Measurements from ENCODE around the gene CBX1. TPM values are rescaled to one million over a fixed set of nuclear protein-coding genes. Genes with fewer than 3 reads are reported as not detected.

Gene CBX1
- total RNA-seq, 1 donor from 2014 or later = 49.5 TPM

DNA sequence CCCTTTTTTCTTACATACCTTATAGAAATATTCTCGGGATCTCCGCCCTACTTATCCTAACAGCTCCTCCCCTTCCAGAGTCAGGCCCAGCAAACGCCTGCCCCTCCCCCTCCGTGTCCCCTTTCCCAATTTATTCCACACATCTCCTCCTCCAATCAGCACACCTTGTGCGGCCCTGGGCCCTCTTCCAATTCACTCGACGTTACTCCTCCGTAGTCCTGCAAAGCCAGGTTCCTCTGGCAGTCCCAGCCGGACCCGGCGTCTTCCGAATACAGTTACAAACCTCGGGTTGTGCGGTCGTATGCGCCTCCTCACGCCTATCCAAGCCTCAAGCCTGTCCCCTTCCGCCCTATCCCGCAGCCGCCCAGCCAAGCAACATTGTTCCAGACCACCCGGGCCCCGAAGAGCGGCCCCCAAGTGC lies 677 bp downstream of the CBX1 start:
- ChIA-PET POLR2A (interaction anchor here (0.9 to 5.7 kb wide), 3 partner anchors 9 to 53 kb away, joined by 5 to 83 read pairs (median 8); partner anchors contain the start of gene NFE2L1), CTCF (interaction anchor here (0.7 to 2.7 kb wide), 5 partner anchors 12 to 75 kb away, joined by 3 to 12 read pairs (median 4); no protein-coding TSS in a partner anchor)
- Mint-ChIP-seq H3K9me3 (peaks cover 4% of the 10 kb centered on the region), H3K4me3 (peak overlapping the region; percentile 94), H3K27me3 (no peaks in the 10 kb centered on the region), H3K4me1 (peaks cover 51% of the 10 kb centered on the region), H3K36me3 (ENCODE audit: low read depth) (peaks cover 6% of the 10 kb centered on the region), H3K27ac (peak overlapping the region; percentile 92)
- intact Hi-C loops (cut with micrococcal nuclease) = loop anchor here (1.0 to 10.0 kb wide), 4 partner anchors 11 to 792 kb away; partner anchors contain the start of genes ATP5MC1, KPNB1 and NFE2L1
- DNase-seq = no peak
- TF ChIP-seq, protein P1, sequence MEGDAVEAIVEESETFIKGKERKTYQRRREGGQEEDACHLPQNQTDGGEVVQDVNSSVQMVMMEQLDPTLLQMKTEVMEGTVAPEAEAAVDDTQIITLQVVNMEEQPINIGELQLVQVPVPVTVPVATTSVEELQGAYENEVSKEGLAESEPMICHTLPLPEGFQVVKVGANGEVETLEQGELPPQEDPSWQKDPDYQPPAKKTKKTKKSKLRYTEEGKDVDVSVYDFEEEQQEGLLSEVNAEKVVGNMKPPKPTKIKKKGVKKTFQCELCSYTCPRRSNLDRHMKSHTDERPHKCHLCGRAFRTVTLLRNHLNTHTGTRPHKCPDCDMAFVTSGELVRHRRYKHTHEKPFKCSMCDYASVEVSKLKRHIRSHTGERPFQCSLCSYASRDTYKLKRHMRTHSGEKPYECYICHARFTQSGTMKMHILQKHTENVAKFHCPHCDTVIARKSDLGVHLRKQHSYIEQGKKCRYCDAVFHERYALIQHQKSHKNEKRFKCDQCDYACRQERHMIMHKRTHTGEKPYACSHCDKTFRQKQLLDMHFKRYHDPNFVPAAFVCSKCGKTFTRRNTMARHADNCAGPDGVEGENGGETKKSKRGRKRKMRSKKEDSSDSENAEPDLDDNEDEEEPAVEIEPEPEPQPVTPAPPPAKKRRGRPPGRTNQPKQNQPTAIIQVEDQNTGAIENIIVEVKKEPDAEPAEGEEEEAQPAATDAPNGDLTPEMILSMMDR (IDR thresholded peaks at IDR 0.05) = no peak
- no peak for ATAC-seq (ENCODE audit: low read depth)

DNA sequence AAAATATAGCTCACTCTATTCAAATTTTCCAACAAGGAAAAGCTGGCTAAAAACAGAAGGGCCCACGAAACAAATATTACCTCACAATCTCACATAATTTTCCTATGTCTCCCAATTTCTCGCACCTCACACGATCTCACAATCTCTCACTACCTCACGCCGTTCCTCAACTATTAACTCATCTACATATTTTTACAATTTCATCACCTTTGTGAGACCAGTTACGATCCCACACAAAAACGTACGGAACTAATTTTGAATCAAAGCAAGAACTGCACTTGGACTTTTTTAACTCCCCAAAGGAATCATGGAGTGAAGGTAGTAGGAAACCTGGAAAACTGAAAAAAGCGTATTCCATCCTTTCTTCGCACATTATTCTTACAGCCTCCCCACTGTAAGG lies 1.1 kb downstream of the CBX1 start:
- Mint-ChIP-seq H3K9me3 (peaks cover 4% of the 10 kb centered on the region), H3K4me1 (peaks cover 51% of the 10 kb centered on the region), H3K36me3 (ENCODE audit: low read depth) (peaks cover 6% of the 10 kb centered on the region), H3K4me3 (peak overlapping the region; percentile 94), H3K27me3 (no peaks in the 10 kb centered on the region), H3K27ac (no peak overlapping the region)
- ATAC-seq (ENCODE audit: low read depth) (no peak), DNase-seq (no peak)
- TF ChIP-seq, protein P1 (IDR thresholded peaks at IDR 0.05) = no peak
- POLR2A ChIA-PET = interaction anchor here (1.4 to 5.7 kb wide), 2 partner anchors 12 to 52 kb away, joined by 8 to 83 read pairs; partner anchors contain the start of gene NFE2L1
- CTCF ChIA-PET = interaction anchor here (1.3 to 2.7 kb wide), 3 partner anchors 8 to 33 kb away, joined by 4 to 12 read pairs (median 4); no protein-coding TSS in a partner anchor
- intact Hi-C loops (cut with micrococcal nuclease) = loop anchor here (5.0 to 10.0 kb wide), 2 partner anchors 455 to 792 kb away; partner anchors contain the start of genes ATP5MC1 and KPNB1

DNA sequence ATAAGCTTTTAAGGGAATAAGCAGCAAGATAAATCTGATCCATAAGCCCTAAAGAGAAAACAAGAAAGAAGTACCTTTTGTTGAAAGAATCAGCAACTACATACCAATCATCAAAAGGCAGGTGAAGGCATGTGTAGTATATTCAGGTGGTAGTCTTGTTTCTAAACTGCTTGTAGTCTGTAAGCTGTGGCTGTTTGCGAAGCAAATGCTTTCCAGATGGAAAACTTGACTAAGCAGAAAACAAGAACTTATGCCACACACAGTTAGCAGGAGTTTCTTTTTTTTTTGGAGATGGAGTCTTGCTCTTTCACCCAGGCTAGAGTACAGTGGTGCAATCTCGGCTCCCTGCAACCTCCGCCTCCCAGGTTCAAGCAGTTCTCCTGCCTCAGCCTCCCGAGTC lies 5.7 kb downstream of the CBX1 start:
- ChIA-PET CTCF (interaction anchor here (3.0 kb wide), 1 partner anchor 16 kb away, joined by 31 read pairs; no protein-coding TSS in a partner anchor), POLR2A (no interaction called here)
- ATAC-seq (ENCODE audit: low read depth) = no peak
- Mint-ChIP-seq H3K4me3 (no peak overlapping the region), H3K27me3 (no peaks in the 10 kb centered on the region), H3K4me1 (peaks cover 21% of the 10 kb centered on the region), H3K36me3 (ENCODE audit: low read depth) (peaks cover 21% of the 10 kb centered on the region), H3K27ac (no peak overlapping the region), H3K9me3 (no peaks in the 10 kb centered on the region)
- intact Hi-C loops (cut with micrococcal nuclease) = no loop called here
- no peak for DNase-seq
- TF ChIP-seq, protein P1 (IDR thresholded peaks at IDR 0.05) = no peak

DNA sequence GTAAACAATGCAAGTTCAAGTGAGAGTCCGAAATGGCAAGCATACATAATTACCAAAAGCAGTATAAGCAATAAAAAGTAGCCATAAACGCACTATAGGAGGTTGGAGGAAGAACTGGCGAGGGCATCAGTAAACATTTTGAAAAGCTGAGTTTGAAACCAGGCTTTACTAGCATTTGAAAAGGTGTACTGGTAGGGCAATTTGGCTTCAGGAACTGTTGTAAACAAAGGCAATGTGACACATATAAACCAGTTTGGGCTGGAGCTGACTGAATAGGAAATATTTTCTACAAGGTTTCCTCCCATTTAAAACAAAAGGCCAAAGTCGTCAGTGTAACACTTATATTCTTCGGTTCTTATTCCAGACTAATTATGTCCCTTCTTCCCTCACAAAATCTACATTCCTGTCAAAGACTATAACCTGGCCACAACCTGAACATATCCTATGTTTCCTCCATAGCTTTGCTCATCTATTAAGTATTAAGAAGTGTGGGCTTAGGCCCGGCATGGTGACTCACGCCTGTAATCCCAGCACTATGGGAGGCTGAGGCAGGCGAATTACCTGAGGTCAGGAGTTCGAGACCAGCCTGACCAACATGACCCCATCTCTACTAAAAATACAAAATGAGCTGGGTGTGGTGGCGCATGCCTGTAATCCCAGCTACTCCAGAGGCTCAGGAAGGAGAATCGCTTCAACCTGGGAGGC lies 7.8 kb downstream of the CBX1 start:
- ATAC-seq (ENCODE audit: low read depth) = no peak
- Mint-ChIP-seq H3K4me1 (peaks cover 14% of the 10 kb centered on the region), H3K27ac (no peak overlapping the region), H3K36me3 (ENCODE audit: low read depth) (peaks cover 30% of the 10 kb centered on the region), H3K9me3 (no peaks in the 10 kb centered on the region), H3K4me3 (no peak overlapping the region), H3K27me3 (no peaks in the 10 kb centered on the region)
- ChIA-PET CTCF (interaction anchor here (1.1 kb wide), 1 partner anchor 14 kb away, joined by 4 read pairs; no protein-coding TSS in a partner anchor), POLR2A (no interaction called here)
- intact Hi-C loops (cut with micrococcal nuclease) = no loop called here
- TF ChIP-seq, protein P1 (IDR thresholded peaks at IDR 0.05) = no peak
- no peak for DNase-seq

DNA sequence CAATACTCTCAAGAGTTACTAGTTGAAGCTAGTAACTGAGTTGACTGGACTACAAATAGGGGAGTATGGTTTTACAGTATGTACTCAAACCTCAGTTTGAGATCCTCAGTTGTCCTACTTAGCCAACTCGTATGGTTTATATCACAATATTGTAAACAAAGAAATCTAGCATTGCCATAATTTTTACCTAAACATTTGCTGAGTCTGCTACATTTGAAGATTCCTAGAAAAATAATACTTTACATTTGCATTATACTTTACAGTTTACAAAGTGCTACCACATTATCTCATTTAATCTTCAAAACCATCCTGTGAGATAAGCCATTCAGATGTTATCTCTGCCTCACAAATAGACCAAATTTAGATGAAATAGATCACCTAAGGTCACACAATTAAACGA lies 16.3 kb downstream of the CBX1 start:
- H3K27ac Mint-ChIP-seq = no peak overlapping the region
- ATAC-seq (ENCODE audit: low read depth) = no peak
- TF ChIP-seq, protein P1 (IDR thresholded peaks at IDR 0.05) = no peak
- intact Hi-C loops (cut with micrococcal nuclease) = no loop called here
- H3K36me3 Mint-ChIP-seq (ENCODE audit: low read depth) = peaks cover 10% of the 10 kb centered on the region
- no peak overlapping the region for H3K4me3 Mint-ChIP-seq
- POLR2A ChIA-PET = interaction anchor here (0.9 kb wide), 1 partner anchor 27 kb away, joined by 3 read pairs; no protein-coding TSS in a partner anchor
- H3K4me1 Mint-ChIP-seq = peaks cover 5% of the 10 kb centered on the region
- CTCF ChIA-PET = interaction anchor here (0.6 to 6.5 kb wide), 3 partner anchors 27 to 59 kb away, joined by 3 to 49 read pairs (median 3); no protein-coding TSS in a partner anchor
- H3K27me3 Mint-ChIP-seq = no peaks in the 10 kb centered on the region
- no peak for DNase-seq
- H3K9me3 Mint-ChIP-seq = no peaks in the 10 kb centered on the region
